Esophagus squamous epithelium (tissue), 5 donors: ENCODE results near the gene COPS6. TPM values are rescaled to one million over a fixed set of nuclear protein-coding genes. Genes with fewer than 3 reads are reported as not detected.

Source experiments
- DNase-seq: peaks from one replicate; lab custom pipeline; 2025; lab: John Stamatoyannopoulos, UW
- H3K27ac ChIP-seq, 4 donors: fragments of 200-600 bp; sonication (generic); one replicate each; pipeline ENCODE4 v1.5.1; 2016 to 2019; ENCODE audit warnings: mild to moderate bottlenecking in 1 of 4
- H3K27me3 ChIP-seq, 4 donors: fragments of 200-600 bp; sonication (generic); 1 replicate in 3 of 4; 2 replicates in 1 of 4; pipeline versions ENCODE4 v1.5.1 to v1.6.0; 2017 to 2021; ENCODE audit warnings: antibody characterized with exemption in 1 of 4
- H3K36me3 ChIP-seq, 3 donors: fragments of 200-600 bp; sonication (generic); one replicate each; pipeline ENCODE4 v1.5.1; 2016 to 2019
- H3K4me1 ChIP-seq, 3 donors: fragments of 200-600 bp; sonication (generic); one replicate each; pipeline ENCODE4 v1.5.1; 2017 to 2019
- H3K4me3 ChIP-seq, 4 donors: fragments of 200-600 bp; sonication (generic); 1 replicate in 3 of 4; 2 replicates in 1 of 4; pipeline ENCODE4 v1.5.1; 2016 to 2019; ENCODE audit warnings: mild to moderate bottlenecking in 2 of 4, moderate library complexity in 1 of 4
- H3K9me3 ChIP-seq, 3 donors: fragments of 200-600 bp; sonication (generic); one replicate each; pipeline ENCODE4 v1.5.1; 2016 to 2019
- POLR2A ChIP-seq, 4 donors: fragments of 450-650 bp; IDR thresholded peaks; one replicate each; pipeline ENCODE4 v1.6.1; 2017; ENCODE audit warnings: antibody characterized with exemption in 4 of 4, mild to moderate bottlenecking in 4 of 4, moderate library complexity in 3 of 4
- WGBS, 2 donors: methylation state at CpG; one replicate each; pipeline ENCODE4 v1.1.5; 2018; 5-methylcytosine and 5-hydroxymethylcytosine counted together
- intact Hi-C: fragments of 100-400 bp; cut with DNase I; formaldehyde crosslinking; loops from one replicate; pipeline ENCODE4 v1.15.0; 2022
- total RNA-seq, 4 donors: library from RNA; depleted of rRNA; stranded (reverse); fragments of >200 nt; gene quantifications; one replicate each; pipeline ENCODE4 v1.1.0, GENCODE V29; 2016
- TF ChIP-seq, protein P1 (sequence below), 6 experiments: fragments of 450-650 bp in 4 of 6; fragments of 200-600 bp in 2 of 6; sonication (generic) in 2 of 6; IDR thresholded peaks; one replicate each; pipeline ENCODE4 v1.5.1; 2016 to 2019; ENCODE audit warnings: antibody characterized with exemption in 6 of 6, mild to moderate bottlenecking in 4 of 6, moderate library complexity in 4 of 6
- donor health status: DM: yes; HTN: yes; CAD: no.

The COPS6 gene
- total RNA-seq, 4 donors from 2014 or later = 50.6 to 68.0 (median 62.2) TPM

DNA sequence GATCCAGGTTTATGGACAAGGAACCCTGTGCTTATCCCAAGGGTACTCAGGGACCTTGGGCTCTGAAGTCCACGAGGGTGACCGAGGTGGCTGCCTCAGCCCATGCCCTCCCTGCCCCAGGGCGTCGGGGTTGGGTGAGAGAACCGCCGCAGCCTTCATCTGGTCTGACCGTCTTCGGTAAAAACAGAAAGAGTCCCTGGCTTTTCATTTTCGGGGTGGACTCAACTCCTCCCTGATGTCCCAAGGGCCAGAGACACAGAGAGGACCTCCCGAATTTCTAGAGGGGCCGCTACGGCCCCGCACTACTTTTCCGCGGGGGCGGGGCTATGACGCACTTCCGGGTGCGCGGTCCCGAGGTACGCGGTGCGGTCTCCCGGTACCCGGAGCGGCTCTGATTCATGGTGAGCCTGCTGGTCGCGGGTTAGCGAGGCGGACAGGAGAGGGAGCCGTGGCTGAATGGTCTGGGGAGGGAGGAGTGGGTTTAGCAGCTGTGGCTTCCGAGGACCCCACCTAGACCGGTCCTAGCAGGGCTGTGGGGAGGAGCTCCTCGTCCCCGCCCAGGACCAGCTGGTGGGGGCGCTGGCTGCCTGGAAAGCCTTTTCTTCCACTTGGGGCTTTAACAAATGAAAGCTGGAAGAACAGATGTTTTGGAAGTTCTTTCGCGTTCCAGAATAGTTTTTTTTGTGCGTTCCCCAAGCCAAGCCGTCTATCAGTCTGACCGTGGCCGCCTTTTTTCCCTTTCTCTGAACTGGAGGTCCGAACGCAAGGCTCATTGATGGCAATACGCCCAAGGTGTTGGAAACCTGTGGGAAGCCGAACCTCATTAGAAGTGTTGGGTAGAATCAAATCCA, 39.1 kb upstream of the COPS6 start, which contains the start of gene ZSCAN21:
Gene ZSCAN21 (plus strand): TSS at position 334 of the 851 bp plus-strand sequence. CDS start 7,233 bp downstream, outside the sequence.
- peak in 3 of 4 donors; percentile 25 to 77 (median 75) for TF ChIP-seq POLR2A (IDR thresholded peaks at IDR 0.05)
- TF ChIP-seq, protein P1, sequence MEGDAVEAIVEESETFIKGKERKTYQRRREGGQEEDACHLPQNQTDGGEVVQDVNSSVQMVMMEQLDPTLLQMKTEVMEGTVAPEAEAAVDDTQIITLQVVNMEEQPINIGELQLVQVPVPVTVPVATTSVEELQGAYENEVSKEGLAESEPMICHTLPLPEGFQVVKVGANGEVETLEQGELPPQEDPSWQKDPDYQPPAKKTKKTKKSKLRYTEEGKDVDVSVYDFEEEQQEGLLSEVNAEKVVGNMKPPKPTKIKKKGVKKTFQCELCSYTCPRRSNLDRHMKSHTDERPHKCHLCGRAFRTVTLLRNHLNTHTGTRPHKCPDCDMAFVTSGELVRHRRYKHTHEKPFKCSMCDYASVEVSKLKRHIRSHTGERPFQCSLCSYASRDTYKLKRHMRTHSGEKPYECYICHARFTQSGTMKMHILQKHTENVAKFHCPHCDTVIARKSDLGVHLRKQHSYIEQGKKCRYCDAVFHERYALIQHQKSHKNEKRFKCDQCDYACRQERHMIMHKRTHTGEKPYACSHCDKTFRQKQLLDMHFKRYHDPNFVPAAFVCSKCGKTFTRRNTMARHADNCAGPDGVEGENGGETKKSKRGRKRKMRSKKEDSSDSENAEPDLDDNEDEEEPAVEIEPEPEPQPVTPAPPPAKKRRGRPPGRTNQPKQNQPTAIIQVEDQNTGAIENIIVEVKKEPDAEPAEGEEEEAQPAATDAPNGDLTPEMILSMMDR (IDR thresholded peaks at IDR 0.05) = peak in 1 of 6 experiments; percentile 9
- 0 to 2% methylated on average over 11 to 19 of the region's 47 CpGs for whole genome bisulfite sequencing, 2 donors
- Histone ChIP-seq H3K4me3 (peak within 1 kb of the TSS; percentile 53 to 88 (median 78)), H3K27me3 (no peaks in the 10 kb centered on the region), H3K36me3 (no peaks in the 10 kb centered on the region), H3K4me1 (peaks cover 11 to 45% (median 13%) of the 10 kb centered on the region in 3 donors), H3K27ac (peak within 1 kb of the TSS; percentile 91 to 98 (median 98)), H3K9me3 (no peaks in the 10 kb centered on the region)
- DNase-seq = no peak
- intact Hi-C loops = loop anchor here (5.0 kb wide), 1 partner anchor 57 kb away; no protein-coding TSS in a partner anchor

DNA sequence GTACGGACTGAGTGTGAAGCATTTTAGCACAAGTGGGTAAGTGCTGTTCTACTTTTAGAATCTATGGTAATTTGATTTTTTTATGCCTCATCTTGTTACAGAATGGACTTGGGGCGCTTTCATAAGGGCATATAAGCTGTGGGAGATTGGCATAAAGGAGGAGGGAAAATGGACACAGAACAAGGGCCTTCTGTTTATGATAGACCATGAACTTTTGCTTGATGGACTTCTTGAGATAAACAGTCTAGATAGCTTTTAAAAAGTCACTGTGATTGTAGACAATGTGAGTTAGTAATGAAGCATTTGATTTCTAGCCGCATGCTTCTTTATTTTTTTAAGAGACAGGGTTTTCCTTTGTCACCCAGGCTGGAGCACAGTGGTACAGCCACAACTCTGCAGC, 37.2 kb upstream of the COPS6 start:
- intact Hi-C loops = loop anchor here (5.0 kb wide), 1 partner anchor 59 kb away; no protein-coding TSS in a partner anchor
- Histone ChIP-seq H3K27me3 (no peaks in the 10 kb centered on the region), H3K4me1 (peaks cover 11 to 46% (median 13%) of the 10 kb centered on the region in 3 donors), H3K27ac (no peak overlapping the region), H3K4me3 (no peak overlapping the region), H3K36me3 (peaks cover 0 to 3% (median 0%) of the 10 kb centered on the region in 3 donors), H3K9me3 (no peaks in the 10 kb centered on the region)
- TF ChIP-seq, protein P1 (IDR thresholded peaks at IDR 0.05) = no peak
- TF ChIP-seq POLR2A (IDR thresholded peaks at IDR 0.05) = no peak
- DNase-seq = no peak
- 88 to 90% methylated on average over 3 of the region's 3 CpGs for WGBS, 2 donors

DNA sequence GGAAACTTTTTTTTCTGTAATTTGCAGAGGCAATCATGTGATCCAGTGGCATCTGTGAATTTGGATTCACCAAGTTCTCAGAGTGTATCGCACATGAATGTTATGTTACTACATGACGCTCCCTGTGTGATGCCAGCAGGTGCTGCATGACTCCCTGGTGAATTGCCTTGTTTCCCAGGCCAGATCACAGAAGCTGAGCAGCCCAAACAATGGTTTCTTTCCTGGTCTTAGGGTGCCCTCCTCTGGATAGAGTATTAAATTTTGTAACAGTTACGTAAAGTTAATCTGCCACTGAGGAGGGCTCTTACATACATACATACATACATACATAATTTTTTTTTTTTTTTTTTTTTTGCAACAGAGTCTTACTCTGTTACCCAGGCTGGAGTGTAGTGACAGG, 35.6 kb upstream of the COPS6 start:
- Histone ChIP-seq H3K4me3 (no peak overlapping the region), H3K27ac (no peak overlapping the region), H3K27me3 (no peaks in the 10 kb centered on the region), H3K36me3 (peaks cover 6 to 19% (median 12%) of the 10 kb centered on the region in 3 donors), H3K4me1 (peaks cover 11 to 46% (median 13%) of the 10 kb centered on the region in 3 donors), H3K9me3 (no peaks in the 10 kb centered on the region)
- TF ChIP-seq, protein P1 (IDR thresholded peaks at IDR 0.05) = peak in 5 of 6 experiments; percentile 17 to 69 (median 40)
- TF ChIP-seq POLR2A (IDR thresholded peaks at IDR 0.05) = no peak
- 15 to 43% methylated on average over 3 of the region's 3 CpGs for WGBS, 2 donors
- intact Hi-C loops = loop anchor here (5.0 kb wide), 1 partner anchor 61 kb away; no protein-coding TSS in a partner anchor
- DNase-seq = no peak

DNA sequence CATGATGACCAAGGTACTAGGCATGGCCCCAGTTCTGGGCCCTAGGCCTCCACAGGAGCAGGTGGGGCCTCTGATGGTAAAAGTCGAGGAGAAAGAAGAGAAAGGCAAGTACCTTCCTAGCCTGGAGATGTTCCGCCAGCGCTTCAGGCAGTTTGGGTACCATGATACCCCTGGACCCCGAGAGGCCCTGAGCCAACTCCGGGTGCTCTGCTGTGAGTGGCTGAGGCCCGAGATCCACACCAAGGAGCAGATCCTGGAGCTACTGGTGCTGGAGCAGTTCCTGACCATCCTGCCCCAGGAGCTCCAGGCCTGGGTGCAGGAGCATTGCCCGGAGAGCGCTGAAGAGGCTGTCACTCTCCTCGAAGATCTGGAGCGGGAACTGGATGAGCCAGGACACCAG, 31.8 kb upstream of the COPS6 start:
- intact Hi-C loops = no loop called here
- 89 to 90% methylated on average over 5 to 7 of the region's 10 CpGs for WGBS, 2 donors
- H3K27ac ChIP-seq = no peak overlapping the region
- no peaks in the 10 kb centered on the region for H3K27me3 ChIP-seq
- no peak overlapping the region for H3K4me3 ChIP-seq
- H3K4me1 ChIP-seq = peaks cover 0 to 20% (median 0%) of the 10 kb centered on the region in 3 donors
- DNase-seq = no peak
- no peak for TF ChIP-seq POLR2A (IDR thresholded peaks at IDR 0.05)
- TF ChIP-seq, protein P1 (IDR thresholded peaks at IDR 0.05) = no peak
- H3K9me3 ChIP-seq = no peaks in the 10 kb centered on the region
- H3K36me3 ChIP-seq = peaks cover 6 to 57% (median 12%) of the 10 kb centered on the region in 3 donors
